Measurements from ENCODE around the gene MAD1L1.

Gene MAD1L1

DNA sequence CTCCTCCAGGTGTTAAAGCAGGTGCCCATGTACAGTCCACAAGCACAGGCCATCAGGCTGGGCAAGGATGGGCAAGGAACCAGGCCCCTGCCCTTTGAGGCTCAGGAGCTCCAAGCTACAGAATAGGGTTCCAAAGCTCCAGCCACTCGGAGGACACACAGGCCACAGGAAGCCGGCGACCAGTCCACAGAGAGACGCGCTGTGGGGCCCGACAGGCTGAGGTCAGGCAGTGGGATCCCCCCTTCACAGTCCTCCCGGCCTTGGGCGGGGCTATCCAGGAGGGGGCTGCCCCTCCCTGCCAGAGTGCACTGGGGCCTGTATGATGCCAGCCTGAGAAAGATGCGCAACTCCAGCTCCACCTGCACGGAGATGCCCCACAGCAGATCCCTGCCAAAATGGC lies 34.0 kb downstream of the MAD1L1 start:
- DNase-seq, result no peak

DNA sequence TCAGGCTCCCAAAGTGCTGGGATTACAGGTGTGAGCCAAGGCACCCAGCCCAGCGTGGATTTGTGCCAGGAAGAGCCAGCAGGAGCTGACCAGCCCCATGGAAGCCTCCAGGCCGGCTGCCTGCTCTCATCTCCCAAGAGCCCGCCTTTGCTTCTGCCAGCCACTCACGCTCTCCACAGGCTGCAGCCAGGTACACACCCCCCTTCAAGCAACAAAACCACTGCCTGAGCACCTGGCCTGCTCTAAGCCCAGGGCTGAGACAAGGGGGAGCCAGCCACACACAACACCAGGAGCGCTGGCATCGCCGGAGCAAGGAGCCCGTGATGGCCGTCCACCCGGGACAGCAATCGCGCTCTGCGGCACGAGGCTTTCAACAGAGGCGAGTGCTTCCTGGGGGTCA lies 34.5 kb downstream of the MAD1L1 start:
- DNase-seq, result no peak

DNA sequence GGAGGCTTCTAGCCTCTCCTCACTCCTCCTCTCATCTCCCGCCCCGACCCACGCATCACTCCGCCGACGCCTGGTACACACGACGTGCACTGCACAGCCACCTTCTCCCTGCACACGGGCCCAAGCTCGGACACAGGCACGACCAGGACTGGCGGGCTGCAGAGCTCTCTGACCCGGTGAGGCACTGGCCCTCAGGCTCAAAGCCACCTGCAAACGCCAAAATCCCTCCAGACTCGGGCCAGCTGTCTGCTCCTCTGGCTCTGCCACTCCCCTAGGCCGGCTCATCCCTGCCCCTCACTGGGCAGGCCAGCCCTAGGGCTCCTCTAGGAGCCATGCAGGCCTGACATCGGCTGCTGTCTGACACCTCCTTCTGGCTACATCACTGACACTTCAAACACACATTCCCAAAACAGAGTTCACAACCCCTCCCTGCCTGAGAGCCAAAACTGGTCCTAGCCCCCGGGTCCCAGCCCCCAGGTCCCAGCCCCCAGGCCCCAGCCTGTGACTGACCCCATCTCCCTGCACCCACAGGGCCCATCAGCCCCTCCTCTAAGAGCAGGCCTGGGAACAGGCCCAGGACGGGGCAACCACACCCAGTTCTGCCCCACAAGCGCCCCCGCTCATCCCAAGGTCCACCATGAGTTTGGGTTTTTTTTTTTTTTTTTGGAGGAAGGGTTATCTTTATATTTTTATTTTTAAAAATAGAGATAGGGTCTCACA lies 35.1 kb downstream of the MAD1L1 start:
- no peak for DNase-seq

DNA sequence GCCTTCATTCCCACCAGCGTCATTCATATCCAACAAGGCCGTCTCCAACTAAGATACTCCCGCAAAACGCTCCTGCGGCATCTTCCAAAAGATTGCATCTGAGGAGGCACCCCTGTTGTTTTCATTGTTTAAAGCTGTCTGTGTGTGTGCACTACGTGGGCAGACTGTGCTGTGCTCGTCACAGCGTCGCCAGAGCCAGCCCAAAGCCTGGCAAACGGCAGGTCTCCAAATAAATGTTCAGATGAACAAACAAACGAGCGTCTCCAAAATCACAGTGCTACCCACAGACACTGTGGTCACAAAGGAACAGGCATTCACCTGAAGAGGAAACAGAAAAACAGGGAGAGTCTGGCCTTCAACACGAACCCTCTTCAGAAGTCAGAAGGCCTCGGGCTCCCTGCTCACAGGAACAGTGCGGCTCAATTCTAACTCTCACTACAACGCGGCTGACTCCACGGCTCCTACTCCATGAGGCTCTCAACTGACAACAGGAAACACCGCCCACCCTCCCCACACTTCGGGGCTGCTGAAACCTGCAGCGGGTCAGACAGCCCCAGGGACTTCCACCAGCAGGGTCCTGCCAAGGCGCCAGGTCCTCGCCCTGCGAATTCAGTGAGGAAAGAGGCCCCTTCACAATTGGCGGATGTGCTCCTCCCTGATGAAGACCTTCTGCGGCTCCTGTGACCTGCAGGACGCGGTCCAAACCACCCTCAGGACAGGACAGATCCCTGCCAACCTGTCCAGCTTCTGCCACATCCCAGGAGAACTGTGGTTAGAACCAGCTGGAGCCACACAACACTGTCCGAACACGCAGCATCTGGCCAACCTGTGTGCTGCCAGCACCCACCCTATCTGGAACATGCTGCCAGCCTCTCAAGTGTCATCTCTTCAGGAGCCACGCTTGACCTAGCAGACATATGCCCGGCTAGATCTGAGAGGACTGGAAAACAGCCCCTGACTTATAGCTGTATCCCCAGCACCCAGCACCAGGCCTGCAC lies 36.1 kb downstream of the MAD1L1 start:
- DNase-seq, result no peak

DNA sequence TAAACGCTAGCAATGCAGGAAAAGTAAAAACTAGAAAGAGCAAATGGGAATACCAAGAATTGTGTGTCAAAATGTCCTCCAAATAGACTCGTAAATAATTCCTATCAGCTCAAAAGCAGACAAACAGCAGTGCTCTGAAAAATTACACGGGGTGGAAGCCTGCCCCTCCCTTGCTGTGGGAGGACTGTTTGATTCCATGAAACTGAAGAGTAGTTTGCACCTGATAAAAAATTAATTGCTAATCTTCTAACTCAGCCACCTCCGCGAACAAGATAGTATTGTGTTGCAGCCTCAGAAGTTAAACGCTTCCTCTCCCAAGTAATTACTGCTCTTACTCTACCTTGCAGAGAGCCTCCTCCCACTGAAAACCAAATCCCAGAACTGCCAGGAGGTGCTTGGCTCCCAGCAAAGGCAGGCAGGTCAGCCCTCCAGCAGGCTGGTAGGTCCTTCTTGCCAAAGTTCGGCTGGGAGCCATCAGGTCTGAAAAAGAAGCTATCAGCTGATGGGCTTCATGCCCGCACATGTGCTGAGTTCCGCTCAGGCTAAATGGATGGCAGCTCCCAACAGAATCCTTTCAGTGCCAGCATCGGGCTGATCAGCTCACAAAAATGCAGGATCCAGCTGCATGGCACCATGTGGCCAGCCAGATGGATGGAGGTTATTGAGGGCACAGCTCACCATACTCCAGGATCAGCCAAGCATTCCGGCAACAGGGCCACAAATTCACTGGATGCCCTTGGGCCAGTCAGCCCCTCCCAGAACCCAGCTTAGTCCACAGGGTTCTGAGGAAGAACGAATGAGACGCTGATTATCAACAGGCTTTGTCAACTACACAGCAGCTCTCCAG lies 37.1 kb downstream of the MAD1L1 start:
- DNase-seq, result no peak

DNA sequence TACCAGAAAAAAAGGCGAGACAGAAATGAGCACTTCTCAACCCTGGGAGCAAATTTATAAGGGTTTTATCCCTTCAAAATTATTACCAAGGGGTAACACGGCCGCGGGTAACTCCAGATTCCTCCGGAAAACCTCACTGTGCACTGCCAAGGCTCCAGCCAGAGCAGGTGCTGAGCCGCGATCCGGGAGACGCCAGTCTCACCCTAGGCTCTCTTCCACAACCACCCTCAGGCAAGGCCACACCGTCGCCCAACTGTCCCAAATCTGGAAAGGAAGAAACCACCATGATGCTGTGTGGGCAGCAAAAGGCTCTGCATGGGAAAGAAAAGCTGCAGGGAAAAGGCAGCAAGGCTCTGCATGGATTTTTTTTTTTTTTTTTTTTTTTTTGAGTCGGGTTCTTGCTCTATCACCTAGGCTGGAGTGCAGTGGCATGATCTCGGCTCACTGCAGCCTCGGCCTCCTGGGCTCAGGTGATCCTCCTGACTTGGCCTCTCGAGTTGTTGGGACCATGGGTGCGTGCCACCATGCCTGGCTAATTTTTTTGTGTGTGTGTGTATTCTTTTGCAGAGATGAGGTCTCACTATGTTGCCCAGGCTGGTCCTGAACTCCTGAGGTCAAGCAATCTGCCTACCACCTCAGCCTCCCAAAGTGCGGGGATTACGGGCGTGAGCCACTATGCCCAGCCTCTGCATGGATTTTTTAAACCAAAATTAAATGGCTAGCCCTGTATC lies 39.0 kb downstream of the MAD1L1 start:
- no peak for DNase-seq

DNA sequence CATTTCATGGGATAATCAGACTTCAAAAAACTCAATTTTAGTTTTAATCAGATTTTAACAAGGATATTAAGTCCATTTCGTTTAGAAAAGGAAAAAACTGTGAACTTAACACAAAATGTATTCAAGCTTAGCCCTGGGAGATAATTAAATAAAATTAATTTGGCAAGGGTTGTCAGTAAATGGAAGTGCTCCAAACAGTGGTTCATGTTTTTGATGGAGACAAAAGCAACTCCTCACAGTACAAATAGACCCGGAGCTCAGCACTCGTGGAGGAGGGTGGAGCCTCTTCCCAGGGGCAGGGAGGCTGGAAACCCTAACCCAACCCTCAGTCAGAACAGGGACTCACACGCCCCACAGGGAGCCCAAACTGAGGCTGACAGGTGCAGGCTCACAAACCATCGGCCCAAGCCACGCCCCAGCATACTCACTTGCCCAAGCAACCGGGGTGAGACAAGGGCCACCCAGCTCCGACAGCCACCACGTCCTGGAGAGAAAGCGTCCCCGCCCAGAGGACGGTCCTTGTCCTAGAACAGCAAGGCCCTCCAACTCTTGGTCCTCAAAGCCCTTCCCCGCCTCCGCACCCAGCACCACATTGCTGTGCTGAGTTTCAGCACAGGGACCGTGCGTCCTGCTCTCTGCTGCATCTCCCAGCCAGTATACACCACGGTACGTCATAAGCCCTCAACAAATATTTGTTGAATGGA lies 39.8 kb downstream of the MAD1L1 start:
- DNase-seq, result no peak

DNA sequence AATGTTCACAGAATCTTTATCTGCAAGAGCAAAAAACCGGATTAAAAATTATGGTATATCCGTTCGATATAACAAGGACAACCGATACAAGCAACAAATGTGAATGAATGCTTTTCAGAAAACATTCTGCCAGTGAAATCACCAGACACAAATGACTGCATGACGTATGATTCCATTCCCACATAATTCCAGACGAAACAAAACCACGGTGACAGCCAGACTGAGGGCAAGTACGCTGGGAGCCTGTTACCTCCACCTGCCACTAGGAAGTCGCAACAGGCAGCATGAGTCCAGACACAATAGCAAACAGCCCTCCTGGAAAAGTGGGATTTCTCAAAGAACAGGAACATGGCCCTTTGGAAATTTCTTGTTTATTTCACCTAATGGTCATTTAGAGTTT lies 41.7 kb downstream of the MAD1L1 start:
- DNase-seq, result peak; percentile 51

DNA sequence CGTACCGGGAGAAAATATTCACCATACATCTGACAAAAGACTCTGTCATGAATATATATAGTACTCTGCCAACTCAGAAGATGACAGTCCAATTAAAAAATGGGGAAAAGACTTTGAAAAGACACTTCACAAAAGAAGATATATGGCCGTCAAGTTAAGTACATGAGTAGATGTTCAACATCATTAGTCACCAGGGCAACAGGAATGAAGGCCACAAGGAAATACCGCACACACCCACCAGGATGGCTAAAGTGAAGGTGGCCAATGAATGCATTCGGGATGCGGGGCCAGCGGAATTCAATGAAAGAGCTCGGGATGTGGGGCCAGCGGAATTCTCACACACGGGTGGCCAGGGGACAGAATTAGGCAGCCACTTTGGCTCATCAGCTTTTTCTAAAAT lies 42.2 kb downstream of the MAD1L1 start:
- peak; percentile 91 for DNase-seq

DNA sequence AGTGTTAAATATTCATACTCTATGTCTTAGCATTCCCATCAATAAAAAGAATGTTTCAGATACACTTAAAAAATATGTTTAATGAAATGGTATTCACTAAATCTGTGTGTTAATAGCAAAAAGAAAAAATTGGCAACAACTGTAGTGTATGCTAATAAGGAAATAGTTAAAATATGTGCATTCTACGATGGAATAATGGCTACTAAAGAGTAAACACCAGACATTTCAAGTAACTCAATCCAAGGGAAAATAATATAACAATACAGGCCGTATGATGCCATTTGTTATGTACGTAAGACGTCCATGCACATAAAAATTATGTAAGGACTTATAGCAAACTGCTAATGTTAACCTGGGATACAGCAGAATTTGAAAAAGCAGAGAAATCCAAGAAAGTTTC lies 46.6 kb downstream of the MAD1L1 start:
- no peak for DNase-seq

DNA sequence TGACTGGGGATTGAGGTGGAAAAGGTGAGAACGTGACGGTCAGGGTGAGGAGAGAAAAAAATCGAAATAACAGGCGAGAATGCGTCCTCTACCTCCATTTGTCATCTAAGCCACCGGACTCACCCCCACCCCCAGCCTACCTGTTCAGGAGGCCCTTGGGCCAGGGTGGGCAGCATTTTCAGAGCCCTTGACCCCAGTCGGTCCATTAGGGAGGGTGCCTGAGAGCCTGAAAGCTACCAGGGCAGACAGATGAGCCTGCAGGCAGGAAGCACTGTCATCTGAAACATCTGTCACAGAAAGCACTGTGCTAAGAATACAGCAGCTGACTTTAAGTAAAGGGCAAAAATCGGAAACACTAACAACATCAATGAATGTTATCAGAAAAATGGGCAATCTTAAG lies 47.0 kb downstream of the MAD1L1 start:
- no peak for DNase-seq

DNA sequence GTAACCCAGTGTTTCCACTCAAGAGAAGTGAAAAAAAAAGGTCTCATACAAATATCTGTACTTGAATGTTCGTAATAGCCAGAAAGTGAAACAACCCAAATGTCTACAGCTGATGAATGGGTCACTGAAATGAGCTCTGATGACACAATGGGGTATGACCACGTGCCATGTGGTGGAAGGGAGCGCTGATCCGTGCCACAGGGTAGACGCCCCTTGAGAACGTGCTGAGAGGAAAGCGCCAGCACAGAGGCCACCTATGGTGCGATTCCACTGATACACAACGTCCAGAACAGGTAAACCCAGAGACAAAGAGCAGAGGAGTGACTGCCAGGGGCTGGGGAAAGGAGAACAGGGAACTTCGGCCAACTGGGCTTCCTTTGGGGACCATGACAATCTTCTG lies 50.3 kb downstream of the MAD1L1 start:
- no peak for DNase-seq

DNA sequence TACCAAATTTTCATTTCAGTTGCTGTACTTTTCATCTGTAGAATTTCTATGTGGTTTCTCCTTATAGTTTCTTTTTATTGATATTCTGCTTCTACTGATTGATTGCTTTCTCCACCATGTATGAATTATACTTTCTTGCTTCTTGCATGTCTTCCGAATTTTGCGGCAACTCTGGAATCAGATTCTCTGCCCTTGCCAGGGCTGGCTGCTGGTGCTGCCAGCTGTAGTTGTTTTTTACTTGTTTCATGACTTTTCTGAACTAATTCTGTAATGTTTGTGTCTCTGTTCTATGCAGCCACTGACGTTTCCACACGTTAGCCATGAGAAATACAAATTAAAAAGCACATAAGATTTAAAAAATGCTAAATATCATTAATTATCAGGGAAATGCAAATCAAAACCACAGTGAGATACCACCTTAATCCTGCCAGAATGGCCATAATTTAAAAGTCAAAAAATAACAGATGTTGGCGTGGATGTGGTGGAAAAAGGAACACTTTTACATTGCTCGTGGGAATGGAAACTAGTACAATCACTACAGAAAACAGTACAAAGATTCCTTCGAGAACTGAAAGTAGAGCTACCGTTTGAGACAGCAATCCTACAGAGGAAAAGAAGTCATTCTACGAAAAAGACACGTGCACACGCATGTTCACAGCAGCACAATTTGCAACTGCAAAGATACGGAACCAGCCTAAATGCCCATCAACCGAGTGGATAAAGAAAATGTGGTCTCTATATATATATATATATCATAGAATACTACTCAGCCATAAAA lies 51.5 kb downstream of the MAD1L1 start:
- no peak for DNase-seq

DNA sequence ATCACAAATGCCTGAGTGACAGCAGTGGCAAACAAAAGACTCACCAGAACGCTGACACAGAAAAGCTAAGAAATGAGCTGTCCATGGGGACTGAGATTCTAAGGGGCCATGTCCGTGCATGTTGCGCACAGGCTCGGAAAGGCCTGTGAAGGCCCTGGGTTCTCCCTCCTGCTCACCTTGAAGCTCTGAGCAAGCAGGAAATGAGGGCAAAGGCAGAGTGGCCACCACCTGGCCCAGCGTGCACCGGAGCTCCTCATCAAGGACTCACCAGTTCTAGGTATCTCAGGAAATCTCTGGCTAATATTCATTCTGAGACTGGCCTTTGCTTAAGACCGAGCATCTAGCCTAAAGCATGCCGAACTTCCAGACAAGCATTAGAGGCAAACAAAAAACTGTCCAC lies 52.7 kb downstream of the MAD1L1 start:
- DNase-seq, result no peak

DNA sequence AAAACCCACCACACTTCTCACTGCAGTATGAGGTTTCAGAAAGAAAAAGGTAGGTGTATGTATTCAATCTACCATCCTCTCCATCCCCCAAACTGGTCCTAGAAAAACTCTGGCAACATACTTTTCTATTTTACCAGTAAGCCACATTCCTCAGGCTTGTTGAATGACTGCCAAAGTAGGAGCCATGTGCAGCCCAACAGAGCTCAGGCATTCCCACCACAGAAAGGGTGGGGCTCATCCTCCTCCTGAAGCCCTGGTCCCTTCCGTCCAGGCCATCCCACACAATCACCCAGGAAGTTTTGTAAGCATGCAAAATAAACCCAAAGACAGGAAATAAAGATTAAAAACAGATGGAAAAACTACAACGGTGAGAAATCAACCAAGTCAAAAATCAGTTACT lies 57.2 kb downstream of the MAD1L1 start:
- peak; percentile 100 for DNase-seq

DNA sequence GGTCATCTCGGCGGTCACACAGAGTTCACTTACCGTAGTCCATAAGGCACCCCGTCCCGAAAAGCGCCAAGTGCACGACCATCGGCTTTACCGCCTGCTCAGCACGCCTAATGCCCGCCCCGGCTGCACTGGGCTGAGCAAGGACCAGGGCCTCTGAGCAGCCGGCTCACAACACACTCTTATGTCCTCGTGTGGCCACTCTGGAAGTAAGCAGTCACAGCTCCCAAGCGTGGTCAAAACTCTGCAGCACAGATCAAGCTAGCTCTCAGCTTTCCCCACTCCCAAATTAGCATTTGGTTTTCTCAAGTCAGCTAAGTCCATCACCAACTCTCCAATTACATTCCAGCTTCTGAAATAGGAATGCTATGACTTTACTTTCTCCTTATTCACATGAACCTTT lies 57.7 kb downstream of the MAD1L1 start:
- DNase-seq, result no peak

DNA sequence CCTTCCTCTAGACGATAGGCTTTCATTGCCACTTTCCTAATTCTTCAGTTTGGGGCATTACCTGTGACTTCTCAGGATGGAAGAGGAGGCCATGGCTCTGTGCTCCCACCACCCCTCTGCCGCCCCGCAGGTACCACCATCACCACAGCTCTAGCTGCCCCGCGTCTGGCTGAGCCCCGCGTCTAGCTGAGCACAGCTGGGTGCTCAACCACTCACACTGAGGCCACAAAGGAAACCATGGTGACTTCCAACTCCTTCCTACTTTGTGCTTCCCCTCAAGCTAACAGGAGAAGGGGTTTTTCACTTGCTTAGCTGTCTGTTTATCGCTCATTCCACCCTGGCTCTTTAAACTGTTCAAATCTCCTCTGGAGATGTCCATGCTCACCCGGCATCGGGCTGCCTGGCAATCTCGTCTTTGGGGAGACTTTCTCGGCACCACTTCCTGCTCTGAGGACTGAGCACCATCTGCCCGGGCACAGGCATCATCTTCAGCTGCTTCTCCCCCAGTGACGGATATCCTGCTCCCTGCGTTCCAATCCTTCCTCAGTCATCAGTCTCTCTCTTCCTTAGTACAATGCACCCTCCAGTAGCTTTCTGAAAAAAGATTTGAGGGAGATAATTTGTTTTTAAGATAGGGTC lies 59.4 kb downstream of the MAD1L1 start:
- DNase-seq, result no peak

DNA sequence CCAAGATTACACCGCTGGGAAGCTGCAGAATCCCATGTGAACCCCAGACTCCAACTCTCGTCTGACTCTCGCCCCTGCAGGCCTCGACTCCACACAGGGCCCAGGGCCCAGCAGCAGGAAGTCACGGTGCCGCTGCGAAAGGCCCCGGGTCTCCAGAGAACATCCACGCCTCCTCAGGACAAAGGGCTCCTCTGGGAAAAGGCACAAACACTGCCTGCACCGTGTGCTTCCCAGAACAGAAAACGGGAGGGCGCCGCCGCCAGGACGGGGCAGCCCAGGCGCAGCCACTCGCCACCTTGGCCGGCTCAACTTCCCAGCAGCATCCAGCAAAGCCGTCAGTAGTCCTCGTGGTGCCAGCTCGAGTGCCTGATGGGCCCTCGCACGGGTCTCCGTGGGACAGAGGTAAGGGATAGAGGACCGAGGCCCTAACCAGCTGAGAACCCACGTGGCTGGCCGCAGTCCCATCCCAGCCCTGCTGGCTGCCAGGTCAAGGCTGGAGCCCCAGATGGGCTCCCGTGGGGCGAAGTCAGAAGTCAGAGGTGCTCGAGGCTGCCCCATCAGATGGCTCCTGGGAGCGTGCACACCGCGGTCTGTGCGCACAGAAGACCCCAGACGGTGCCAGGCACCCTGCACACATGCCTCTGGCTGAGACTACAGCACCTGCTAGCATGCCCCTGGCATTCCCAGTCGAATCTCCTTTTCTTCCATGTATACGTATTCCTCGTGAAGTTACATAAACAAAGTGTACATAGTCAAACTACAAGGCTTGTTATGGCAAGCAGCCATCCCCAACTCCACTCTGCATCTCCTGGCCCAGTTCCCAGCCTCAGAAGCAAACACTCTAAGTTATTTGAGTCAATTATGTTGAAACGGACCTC lies 60.2 kb downstream of the MAD1L1 start:
- DNase-seq, result peak; percentile 95

DNA sequence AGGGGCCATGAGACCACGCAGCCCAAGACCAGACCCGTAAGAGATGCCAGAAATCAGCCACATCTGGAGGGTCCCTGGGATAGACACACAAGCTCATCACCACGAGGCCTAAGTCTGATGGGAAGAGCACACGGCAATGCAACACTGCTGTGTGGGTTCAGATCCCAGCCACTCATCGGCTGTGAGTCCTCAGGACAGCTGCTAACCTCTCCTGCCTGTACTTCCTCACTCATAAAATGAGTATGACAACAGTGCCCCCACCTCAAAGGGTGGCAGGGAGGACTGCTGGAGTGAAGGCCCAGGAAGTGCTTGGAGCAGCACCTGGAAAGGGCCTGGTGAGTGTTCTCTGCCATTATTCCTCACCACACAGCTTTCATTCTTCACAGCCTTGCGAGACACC lies 60.9 kb downstream of the MAD1L1 start:
- DNase-seq, result no peak

Data from fibroblast of skin of right biceps (primary cell).